Progenitor cell of endocrine pancreas (in vitro differentiated cells): ENCODE results near the gene SCN2A. TPM values are rescaled to one million over a fixed set of nuclear protein-coding genes. Genes with fewer than 3 reads are reported as not detected.

Experiments used
- DNase-seq: peaks from one replicate; pipeline ENCODE4 v3.0.0; 2021; ENCODE audit warnings: low spot score; ENCODE audit not compliant: unreplicated experiment
- H3K27ac Mint-ChIP-seq: 2 replicates; pipeline ENCODE4 v1.8.0; 2021; ENCODE audit warnings: mild to moderate bottlenecking, moderate library complexity, mixed read lengths
- H3K27me3 Mint-ChIP-seq: 2 replicates; pipeline ENCODE4 v1.8.0; 2021; ENCODE audit warnings: mixed read lengths
- H3K36me3 Mint-ChIP-seq: 2 replicates; pipeline ENCODE4 v1.8.0; 2022; ENCODE audit warnings: mixed read lengths; ENCODE audit not compliant: insufficient read depth
- H3K4me1 Mint-ChIP-seq: 2 replicates; pipeline ENCODE4 v1.8.0; 2021; ENCODE audit warnings: low read depth, mixed read lengths
- H3K4me3 Mint-ChIP-seq: 2 replicates; pipeline ENCODE4 v1.8.0; 2021; ENCODE audit warnings: low read depth, mild to moderate bottlenecking, moderate library complexity, mixed read lengths
- H3K9me3 Mint-ChIP-seq: 2 replicates; pipeline ENCODE4 v1.8.0; 2021; ENCODE audit warnings: low read depth, mixed read lengths
- CTCF ChIP-seq: fragments of 200-600 bp; sonication (generic); IDR thresholded peaks from one replicate; pipeline ENCODE4 v1.5.0; 2021; ENCODE audit warnings: antibody characterized with exemption, mild to moderate bottlenecking; ENCODE audit not compliant: unreplicated experiment
- total RNA-seq: library from RNA; stranded (reverse); gene quantifications from 2 replicates; pipeline ENCODE4 v1.2.1, GENCODE V29; 2021

SCN2A gene
- total RNA-seq, 1 donor from 2014 or later = 0.86 TPM

GRCh38 chr2:165434865-165435496 lies 195.8 kb downstream of the SCN2A start:
- Mint-ChIP-seq H3K9me3 (no peaks in the 10 kb centered on the region), H3K4me3 (no peak overlapping the region)

GRCh38 chr2:165435611-165436010 lies 196.4 kb downstream of the SCN2A start:
- H3K4me1 Mint-ChIP-seq = no peaks in the 10 kb centered on the region
- no peak for DNase-seq
- no peak overlapping the region for H3K4me3 Mint-ChIP-seq
- no peak overlapping the region for H3K27ac Mint-ChIP-seq
- no peaks in the 10 kb centered on the region for H3K36me3 Mint-ChIP-seq
- no peaks in the 10 kb centered on the region for H3K27me3 Mint-ChIP-seq
- no peak for TF ChIP-seq CTCF
- H3K9me3 Mint-ChIP-seq = no peaks in the 10 kb centered on the region

More at GRCh38 chr2:165434865-165435496, 195.8 kb downstream of the SCN2A start:
- no peaks in the 10 kb centered on the region for H3K4me1 Mint-ChIP-seq
- TF ChIP-seq CTCF = no peak
- no peak overlapping the region for H3K27ac Mint-ChIP-seq
- no peaks in the 10 kb centered on the region for H3K27me3 Mint-ChIP-seq
- no peaks in the 10 kb centered on the region for H3K36me3 Mint-ChIP-seq
- no peak for DNase-seq

GRCh38 chr2:165436559-165436958 lies 197.3 kb downstream of the SCN2A start:
- Mint-ChIP-seq H3K4me3 (no peak overlapping the region), H3K4me1 (no peaks in the 10 kb centered on the region), H3K27ac (no peak overlapping the region), H3K9me3 (no peaks in the 10 kb centered on the region), H3K27me3 (no peaks in the 10 kb centered on the region), H3K36me3 (no peaks in the 10 kb centered on the region)
- TF ChIP-seq CTCF = no peak
- no peak for DNase-seq

GRCh38 chr2:165440367-165440766 lies 201.2 kb downstream of the SCN2A start:
- Mint-ChIP-seq H3K27ac (no peak overlapping the region), H3K27me3 (no peaks in the 10 kb centered on the region), H3K4me3 (no peak overlapping the region), H3K36me3 (no peaks in the 10 kb centered on the region), H3K4me1 (no peaks in the 10 kb centered on the region), H3K9me3 (peaks cover 1% of the 10 kb centered on the region)
- no peak for DNase-seq
- TF ChIP-seq CTCF = no peak

Other genes starting within 250 kb of the SCN2A start
- 4.7 and 5.3 TPM in 2 replicates for gene SCN3A, start 35.4 kb upstream of the SCN2A start, total RNA-seq
- 10.7 and 14.8 TPM in 2 replicates for gene CSRNP3, start 230.3 kb downstream of the SCN2A start, total RNA-seq